Measurements from ENCODE around the gene LTB4R2.

GRCh38 chr14:24280797-24281460 lies 29.0 kb upstream of the LTB4R2 start:
- TF ChIP-seq CTCF (IDR thresholded peaks at IDR 0.05; ENCODE audit: low read depth, low read length) (no peak), EZH2phosphoT487 (IDR thresholded peaks at IDR 0.05; ENCODE audit: low read depth) (no peak)
